Measurements from ENCODE around the gene LBR.

DNA sequence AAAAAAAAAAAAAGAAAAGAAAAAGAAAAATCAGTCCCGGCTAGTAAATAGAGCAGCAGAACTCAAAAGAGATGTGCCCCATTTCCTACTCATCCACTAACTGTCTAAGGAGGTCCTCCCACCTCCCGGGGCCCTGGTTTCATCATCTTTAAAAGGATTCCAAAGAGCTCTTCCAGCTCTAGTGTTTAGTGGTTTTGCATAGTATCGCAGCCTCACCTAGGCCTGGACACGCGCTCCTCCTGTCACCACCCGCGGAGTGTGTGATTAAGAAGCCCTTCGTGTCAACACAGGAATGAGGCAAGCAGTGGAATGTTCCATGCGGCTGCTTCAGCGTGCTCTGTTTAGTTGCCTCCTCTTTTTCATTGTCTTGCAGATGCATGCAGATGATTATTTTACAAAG, 49.0 kb downstream of the LBR start:
- TF ChIP-seq POLR2AphosphoS5 (IDR thresholded peaks at IDR 0.05; ENCODE audit: low read depth, low read length): no peak
- TF ChIP-seq POLR2A (IDR thresholded peaks at IDR 0.05; ENCODE audit: low read depth, low read length): no peak
- TF ChIP-seq POU2F2 (IDR thresholded peaks at IDR 0.05; ENCODE audit: low read depth, low read length): no peak
- no peak for TF ChIP-seq SPI1 (IDR thresholded peaks at IDR 0.05; ENCODE audit: low read depth, low read length)
- no peak for TF ChIP-seq TAF1 (IDR thresholded peaks at IDR 0.05; ENCODE audit: low read depth, low read length)

Measured in GM12891 (cell line).